ENCODE data around the gene CTBP1. TPM values are rescaled to one million over a fixed set of nuclear protein-coding genes. Genes with fewer than 3 reads are reported as not detected.

The CTBP1 gene
- total and polyA plus RNA-seq, 4 donors = 121 to 204 (median 138) TPM

GRCh38 chr4:1297023-1297395, 48.1 kb upstream of the CTBP1 start:
- H3K36me3 ChIP-seq (ENCODE audit: control insufficient read depth in 4 of 4, insufficient read depth in 4 of 4, low read length in 4 of 4) = peaks cover 5 to 41% (median 7%) of the 10 kb centered on the region in 4 donors
- no peak for DNase-seq

DNA sequence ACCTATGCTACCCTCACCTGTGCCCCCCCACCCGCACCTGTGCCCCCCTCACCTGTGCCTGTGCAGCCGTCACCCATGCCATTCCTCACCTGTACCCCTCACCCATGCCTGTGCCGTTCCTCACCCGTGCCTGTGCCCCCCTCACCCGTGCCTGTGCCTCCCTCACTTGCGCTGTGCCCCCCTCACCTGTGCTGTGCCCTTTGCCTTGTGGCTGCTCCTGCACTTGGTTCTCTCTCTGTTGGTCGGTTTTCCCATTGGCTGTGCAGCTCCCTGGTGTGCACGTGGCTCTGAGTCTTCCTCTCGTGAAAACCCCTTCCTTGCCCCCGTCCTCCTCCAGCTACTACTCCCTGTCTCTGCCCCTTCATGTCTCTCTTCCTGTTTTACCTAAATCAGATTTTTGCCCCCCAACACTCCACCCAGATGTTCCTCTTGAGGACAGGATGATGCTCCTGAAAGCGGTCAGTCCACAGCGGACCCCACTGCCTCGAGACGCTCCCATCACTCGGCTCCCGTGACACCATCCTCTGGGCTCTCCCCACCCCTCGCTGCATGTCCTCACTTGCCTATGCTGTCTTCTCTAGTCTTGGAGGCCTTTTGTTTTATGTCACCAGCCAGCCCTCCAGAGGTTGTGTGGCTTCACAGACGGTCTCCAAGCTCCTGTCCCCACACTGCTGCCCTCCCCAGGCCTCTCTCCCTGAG, 47.5 kb upstream of the CTBP1 start:
- TF ChIP-seq CTCF (IDR thresholded peaks at IDR 0.05; ENCODE audit: control extremely low read depth, extremely low read depth) = no peak
- no peak overlapping the region for H3K4me3 ChIP-seq
- H3K36me3 ChIP-seq (ENCODE audit: control insufficient read depth in 4 of 4, insufficient read depth in 4 of 4, low read length in 4 of 4) = peaks cover 5 to 41% (median 7%) of the 10 kb centered on the region in 4 donors
- DNase-seq = no peak
- WGBS, 2 donors = 89 to 92% methylated on average over 18 of the region's 18 CpGs
- no peak overlapping the region for H3K27ac ChIP-seq (ENCODE audit: low read depth in 1 of 2, low read length in 1 of 2)
- H3K9ac ChIP-seq (ENCODE audit: insufficient read depth in 1 of 2, low read length in 2 of 2) = no peak overlapping the region
- peaks cover 1 to 21% (median 3%) of the 10 kb centered on the region in 5 donors for H3K4me1 ChIP-seq (ENCODE audit: control insufficient read depth in 5 of 5, insufficient read depth in 5 of 5, low read length in 5 of 5)
- H3K27me3 ChIP-seq (ENCODE audit: control insufficient read depth in 3 of 3, insufficient read depth in 3 of 3, low read length in 2 of 3) = no peaks in the 10 kb centered on the region
- no peaks in the 10 kb centered on the region for H3K9me3 ChIP-seq (ENCODE audit: control insufficient read depth in 4 of 4, insufficient read depth in 3 of 4, low read length in 3 of 4)
- no peak for ATAC-seq (ENCODE audit: insufficient read depth, low FRiP score)

More at GRCh38 chr4:1297023-1297395, 48.1 kb upstream of the CTBP1 start:
- Histone ChIP-seq H3K4me3 (no peak overlapping the region), H3K9ac (ENCODE audit: insufficient read depth in 1 of 2, low read length in 2 of 2) (no peak overlapping the region), H3K27me3 (ENCODE audit: control insufficient read depth in 3 of 3, insufficient read depth in 3 of 3, low read length in 2 of 3) (no peaks in the 10 kb centered on the region), H3K4me1 (ENCODE audit: control insufficient read depth in 5 of 5, insufficient read depth in 5 of 5, low read length in 5 of 5) (peaks cover 0 to 19% (median 3%) of the 10 kb centered on the region in 5 donors), H3K9me3 (ENCODE audit: control insufficient read depth in 4 of 4, insufficient read depth in 3 of 4, low read length in 3 of 4) (no peaks in the 10 kb centered on the region), H3K27ac (ENCODE audit: low read depth in 1 of 2, low read length in 1 of 2) (no peak overlapping the region)
- no peak for ATAC-seq (ENCODE audit: insufficient read depth, low FRiP score)
- 93 to 96% methylated on average over 22 of the region's 22 CpGs for WGBS, 2 donors
- TF ChIP-seq CTCF (IDR thresholded peaks at IDR 0.05; ENCODE audit: control extremely low read depth, extremely low read depth) = no peak

DNA sequence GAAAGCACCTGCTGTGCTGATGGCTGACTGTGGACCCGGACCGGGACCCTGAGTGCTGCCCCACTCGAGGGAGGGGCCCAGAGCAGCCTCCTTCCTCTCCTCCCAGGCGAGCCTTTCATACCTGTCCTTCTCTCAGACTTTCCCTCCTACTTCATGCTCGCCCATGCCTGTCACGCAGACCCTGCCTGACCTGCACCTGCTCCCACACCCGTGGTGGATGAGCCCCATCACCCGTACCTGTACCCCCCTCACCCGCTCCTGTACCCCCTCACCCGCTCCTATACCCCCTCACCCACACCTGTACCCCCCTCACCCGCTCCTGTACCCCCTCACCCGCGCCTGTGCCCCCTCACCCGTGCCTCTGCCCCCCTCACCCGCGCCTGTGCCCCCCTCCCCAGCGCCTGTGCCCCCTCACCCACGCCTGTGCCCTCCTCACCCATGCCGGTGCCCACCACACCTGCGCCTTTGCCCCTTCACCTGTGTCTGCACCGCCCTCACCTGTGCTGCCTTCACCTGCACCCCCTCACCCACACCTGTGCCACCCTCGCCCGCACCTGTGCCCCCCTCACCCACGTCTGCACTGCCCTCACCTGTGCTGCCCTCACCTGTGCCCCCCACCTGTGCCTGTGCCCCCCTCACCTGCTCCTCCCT, 46.6 kb upstream of the CTBP1 start:
- DNase-seq (no peak), ATAC-seq (ENCODE audit: insufficient read depth, low FRiP score) (no peak)
- Histone ChIP-seq H3K27me3 (ENCODE audit: control insufficient read depth in 3 of 3, insufficient read depth in 3 of 3, low read length in 2 of 3) (no peaks in the 10 kb centered on the region), H3K9ac (ENCODE audit: insufficient read depth in 1 of 2, low read length in 2 of 2) (no peak overlapping the region), H3K4me1 (ENCODE audit: control insufficient read depth in 5 of 5, insufficient read depth in 5 of 5, low read length in 5 of 5) (peaks cover 9 to 24% (median 11%) of the 10 kb centered on the region in 5 donors), H3K9me3 (ENCODE audit: control insufficient read depth in 4 of 4, insufficient read depth in 3 of 4, low read length in 3 of 4) (no peaks in the 10 kb centered on the region), H3K36me3 (ENCODE audit: control insufficient read depth in 4 of 4, insufficient read depth in 4 of 4, low read length in 4 of 4) (peaks cover 5 to 38% (median 7%) of the 10 kb centered on the region in 4 donors), H3K4me3 (no peak overlapping the region), H3K27ac (ENCODE audit: low read depth in 1 of 2, low read length in 1 of 2) (peak overlapping the region in 1 of 2 donors; percentile 27)
- no peak for TF ChIP-seq CTCF (IDR thresholded peaks at IDR 0.05; ENCODE audit: control extremely low read depth, extremely low read depth)
- 86 to 91% methylated on average over 23 to 24 of the region's 24 CpGs for WGBS, 2 donors
